ENCODE data around the gene PRCD. TPM values are rescaled to one million over a fixed set of nuclear protein-coding genes. Genes with fewer than 3 reads are reported as not detected.

PRCD gene
- total RNA-seq (2014; rRNA removed; shearing (Covaris generic)), result 0.70 and 0.83 TPM in 2 replicates

- peaks cover 39% of the 10 kb centered on the region for H3K27me3 ChIP-seq (ENCODE audit: control insufficient read depth, insufficient read depth, low read length)
- peak; percentile 73 for DNase-seq
- peak within 1 kb of the TSS; percentile 36; the same call in 1 of the 2 replicates for H3K4me3 ChIP-seq (ENCODE audit: insufficient read depth, low read depth, low read length)
- no peaks in the 10 kb centered on the region for H3K36me3 ChIP-seq (replicated peaks; ENCODE audit: control insufficient read depth, insufficient read depth, low read length)
These were observed at the start of gene PRCD for GRCh38 chr17:76539631-76540271. TSS of gene PRCD (plus strand) at chr17:76540044. CDS start at chr17:76540142, 98 bp downstream.

- no peaks in the 10 kb centered on the region for H3K27me3 ChIP-seq (ENCODE audit: control insufficient read depth, insufficient read depth, low read length)
- no peak for DNase-seq
- no peaks in the 10 kb centered on the region for H3K36me3 ChIP-seq (replicated peaks; ENCODE audit: control insufficient read depth, insufficient read depth, low read length)
- no peak overlapping the region for H3K4me3 ChIP-seq (ENCODE audit: insufficient read depth, low read depth, low read length)
These were observed 49.6 kb upstream of the PRCD start for GRCh38 chr17:76490112-76490710.

- Histone ChIP-seq H3K27me3 (ENCODE audit: control insufficient read depth, insufficient read depth, low read length) (no peaks in the 10 kb centered on the region), H3K36me3 (replicated peaks; ENCODE audit: control insufficient read depth, insufficient read depth, low read length) (no peaks in the 10 kb centered on the region), H3K4me3 (ENCODE audit: insufficient read depth, low read depth, low read length) (no peak overlapping the region)
- no peak for DNase-seq
These were observed 48.3 kb upstream of the PRCD start for GRCh38 chr17:76491271-76492122.

- DNase-seq, result peak; percentile 68
- no peaks in the 10 kb centered on the region for H3K27me3 ChIP-seq (ENCODE audit: control insufficient read depth, insufficient read depth, low read length)
- no peaks in the 10 kb centered on the region for H3K36me3 ChIP-seq (replicated peaks; ENCODE audit: control insufficient read depth, insufficient read depth, low read length)
- H3K4me3 ChIP-seq (ENCODE audit: insufficient read depth, low read depth, low read length), result no peak overlapping the region
These were observed 47.5 kb upstream of the PRCD start for GRCh38 chr17:76492123-76492988.

- H3K27me3 ChIP-seq (ENCODE audit: control insufficient read depth, insufficient read depth, low read length), result no peaks in the 10 kb centered on the region
- DNase-seq, result peak; percentile 74
- no peaks in the 10 kb centered on the region for H3K36me3 ChIP-seq (replicated peaks; ENCODE audit: control insufficient read depth, insufficient read depth, low read length)
- H3K4me3 ChIP-seq (ENCODE audit: insufficient read depth, low read depth, low read length), result no peak overlapping the region
These were observed 46.8 kb upstream of the PRCD start for GRCh38 chr17:76492989-76493501.

- no peak for DNase-seq
- Histone ChIP-seq H3K27me3 (ENCODE audit: control insufficient read depth, insufficient read depth, low read length) (no peaks in the 10 kb centered on the region), H3K36me3 (replicated peaks; ENCODE audit: control insufficient read depth, insufficient read depth, low read length) (no peaks in the 10 kb centered on the region), H3K4me3 (ENCODE audit: insufficient read depth, low read depth, low read length) (no peak overlapping the region)
These were observed 46.2 kb upstream of the PRCD start for GRCh38 chr17:76493505-76494167.

GRCh38 chr17:76495663-76496400, 44.0 kb upstream of the PRCD start:
- Histone ChIP-seq H3K27me3 (ENCODE audit: control insufficient read depth, insufficient read depth, low read length) (no peaks in the 10 kb centered on the region), H3K36me3 (replicated peaks; ENCODE audit: control insufficient read depth, insufficient read depth, low read length) (no peaks in the 10 kb centered on the region), H3K4me3 (ENCODE audit: insufficient read depth, low read depth, low read length) (no peak overlapping the region)
- no peak for DNase-seq

GRCh38 chr17:76496464-76496863, 43.4 kb upstream of the PRCD start:
- no peak for DNase-seq
- Histone ChIP-seq H3K36me3 (replicated peaks; ENCODE audit: control insufficient read depth, insufficient read depth, low read length) (no peaks in the 10 kb centered on the region), H3K4me3 (ENCODE audit: insufficient read depth, low read depth, low read length) (no peak overlapping the region), H3K27me3 (ENCODE audit: control insufficient read depth, insufficient read depth, low read length) (no peaks in the 10 kb centered on the region)

GRCh38 chr17:76497699-76497978, 42.2 kb upstream of the PRCD start:
- Histone ChIP-seq H3K27me3 (ENCODE audit: control insufficient read depth, insufficient read depth, low read length) (no peaks in the 10 kb centered on the region), H3K4me3 (ENCODE audit: insufficient read depth, low read depth, low read length) (no peak overlapping the region), H3K36me3 (replicated peaks; ENCODE audit: control insufficient read depth, insufficient read depth, low read length) (no peaks in the 10 kb centered on the region)
- DNase-seq, result no peak

GRCh38 chr17:76497979-76498875, 41.6 kb upstream of the PRCD start:
- no peak overlapping the region for H3K4me3 ChIP-seq (ENCODE audit: insufficient read depth, low read depth, low read length)
- H3K36me3 ChIP-seq (replicated peaks; ENCODE audit: control insufficient read depth, insufficient read depth, low read length), result no peaks in the 10 kb centered on the region
- H3K27me3 ChIP-seq (ENCODE audit: control insufficient read depth, insufficient read depth, low read length), result no peaks in the 10 kb centered on the region
- DNase-seq, result peak; percentile 92

GRCh38 chr17:76498876-76499251, 41.0 kb upstream of the PRCD start:
- no peaks in the 10 kb centered on the region for H3K36me3 ChIP-seq (replicated peaks; ENCODE audit: control insufficient read depth, insufficient read depth, low read length)
- DNase-seq, result no peak
- H3K27me3 ChIP-seq (ENCODE audit: control insufficient read depth, insufficient read depth, low read length), result no peaks in the 10 kb centered on the region
- no peak overlapping the region for H3K4me3 ChIP-seq (ENCODE audit: insufficient read depth, low read depth, low read length)

- no peak overlapping the region for H3K4me3 ChIP-seq (ENCODE audit: insufficient read depth, low read depth, low read length)
- no peak for DNase-seq
- H3K36me3 ChIP-seq (replicated peaks; ENCODE audit: control insufficient read depth, insufficient read depth, low read length), result no peaks in the 10 kb centered on the region
- no peaks in the 10 kb centered on the region for H3K27me3 ChIP-seq (ENCODE audit: control insufficient read depth, insufficient read depth, low read length)
These were observed 40.6 kb upstream of the PRCD start for GRCh38 chr17:76499267-76499667.

Data from H7 (cell line).